ENCODE measurements around the gene AP1M2. TPM values are rescaled to one million over a fixed set of nuclear protein-coding genes. Genes with fewer than 3 reads are reported as not detected.

AP1M2 gene
- total RNA-seq, 1 experiment from 2014 or later, result 146 TPM

DNA sequence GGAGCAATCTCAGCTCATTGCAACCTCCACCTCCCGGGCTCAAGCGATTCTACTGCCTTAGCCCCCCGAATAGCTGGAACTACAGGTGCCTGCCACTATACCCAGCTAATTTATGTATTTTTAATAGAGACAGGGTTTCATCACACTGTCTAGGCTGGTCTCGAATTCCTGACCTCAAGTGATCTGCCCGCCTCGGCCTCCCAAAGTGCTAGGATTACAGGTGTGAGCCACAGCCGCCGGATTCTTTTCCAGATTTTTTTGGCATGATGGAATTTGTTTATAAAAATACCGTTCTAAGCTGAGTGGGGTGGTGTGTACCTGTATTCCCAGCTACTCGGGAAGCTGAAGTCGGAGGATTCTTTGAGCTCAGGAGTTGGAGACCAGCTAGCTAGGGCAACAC is 49.4 kb downstream of the AP1M2 start:
- no peak overlapping the region for H3K14ac ChIP-seq (ENCODE audit: insufficient read depth, low read length)
- H2BK12ac ChIP-seq (ENCODE audit: insufficient read length, low read depth, low read length), result no peak overlapping the region
- Mint-ChIP-seq H3K4me1 (no peaks in the 10 kb centered on the region), H3K9me3 (no peaks in the 10 kb centered on the region), H3K27ac (no peak overlapping the region), H3K36me3 (ENCODE audit: insufficient read depth in 1 of 3, low read depth in 3 of 3) (no peaks in the 10 kb centered on the region), H3K4me3 (no peak overlapping the region), H3K27me3 (ENCODE audit: low read depth) (peaks cover 18% of the 10 kb centered on the region)
- no peaks in the 10 kb centered on the region for H3K27me3 ChIP-seq (ENCODE audit: insufficient read depth, low read length)
- no peak overlapping the region for H4K8ac ChIP-seq (replicated peaks; ENCODE audit: insufficient read length, low read depth, low read length)
- no peaks in the 10 kb centered on the region for H4K20me1 ChIP-seq (ENCODE audit: control insufficient read depth, insufficient read depth, insufficient read length)
- no peaks in the 10 kb centered on the region for H3K23me2 ChIP-seq (ENCODE audit: insufficient read length, low read depth, low read length, poor library complexity, severe bottlenecking)
- TF ChIP-seq, protein P1, sequence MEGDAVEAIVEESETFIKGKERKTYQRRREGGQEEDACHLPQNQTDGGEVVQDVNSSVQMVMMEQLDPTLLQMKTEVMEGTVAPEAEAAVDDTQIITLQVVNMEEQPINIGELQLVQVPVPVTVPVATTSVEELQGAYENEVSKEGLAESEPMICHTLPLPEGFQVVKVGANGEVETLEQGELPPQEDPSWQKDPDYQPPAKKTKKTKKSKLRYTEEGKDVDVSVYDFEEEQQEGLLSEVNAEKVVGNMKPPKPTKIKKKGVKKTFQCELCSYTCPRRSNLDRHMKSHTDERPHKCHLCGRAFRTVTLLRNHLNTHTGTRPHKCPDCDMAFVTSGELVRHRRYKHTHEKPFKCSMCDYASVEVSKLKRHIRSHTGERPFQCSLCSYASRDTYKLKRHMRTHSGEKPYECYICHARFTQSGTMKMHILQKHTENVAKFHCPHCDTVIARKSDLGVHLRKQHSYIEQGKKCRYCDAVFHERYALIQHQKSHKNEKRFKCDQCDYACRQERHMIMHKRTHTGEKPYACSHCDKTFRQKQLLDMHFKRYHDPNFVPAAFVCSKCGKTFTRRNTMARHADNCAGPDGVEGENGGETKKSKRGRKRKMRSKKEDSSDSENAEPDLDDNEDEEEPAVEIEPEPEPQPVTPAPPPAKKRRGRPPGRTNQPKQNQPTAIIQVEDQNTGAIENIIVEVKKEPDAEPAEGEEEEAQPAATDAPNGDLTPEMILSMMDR (conservative IDR thresholded peaks at IDR 0.05), result no peak
- no peak overlapping the region for H4K91ac ChIP-seq (ENCODE audit: insufficient read length, low read depth, low read length)
- H2BK5ac ChIP-seq (ENCODE audit: insufficient read length, low read length), result no peak overlapping the region
- no peak for DNase-seq
- H3K4ac ChIP-seq (ENCODE audit: low read depth, low read length), result no peak overlapping the region
- H3K27ac ChIP-seq (ENCODE audit: insufficient read length, low read depth, low read length), result no peak overlapping the region
- no peak overlapping the region for H2BK20ac ChIP-seq (ENCODE audit: low read depth, low read length, poor library complexity, severe bottlenecking)
- no peak overlapping the region for H2AK5ac ChIP-seq (ENCODE audit: insufficient read length, low read length)
- no peak overlapping the region for H3T11ph ChIP-seq (ENCODE audit: low read length)
- H4K5ac ChIP-seq (ENCODE audit: insufficient read length, low read depth, low read length), result no peak overlapping the region
- H3K18ac ChIP-seq (ENCODE audit: insufficient read length, low read depth, low read length), result no peak overlapping the region
- H3K79me1 ChIP-seq (ENCODE audit: insufficient read depth, low read depth, low read length, poor library complexity, severe bottlenecking), result no peaks in the 10 kb centered on the region
- no CpG with 5 or more reads among the region's 11 CpGs for WGBS (ENCODE audit: extremely low coverage, insufficient read length, low lambda C conversion rate)
- H2AFZ ChIP-seq (ENCODE audit: low read length), result no peak overlapping the region
- H3K9me3 ChIP-seq (ENCODE audit: control insufficient read depth, low read depth, low read length), result no peaks in the 10 kb centered on the region
- H3K79me2 ChIP-seq (ENCODE audit: insufficient read depth, low read length), result no peaks in the 10 kb centered on the region
- H3K4me2 ChIP-seq (ENCODE audit: insufficient read depth, insufficient read length, low read length), result no peak overlapping the region
- H3K56ac ChIP-seq (ENCODE audit: insufficient read length, low read depth, low read length), result no peak overlapping the region
- no peak overlapping the region for H2BK15ac ChIP-seq (ENCODE audit: low read depth, low read length)
- H3K9ac ChIP-seq (ENCODE audit: extremely low read depth, insufficient read length, low read length), result no peak overlapping the region
- H3K4me1 ChIP-seq (ENCODE audit: insufficient read depth, low read length), result no peaks in the 10 kb centered on the region
- no peak overlapping the region for H3K23ac ChIP-seq (ENCODE audit: insufficient read length, low read depth, low read length)
- H2BK120ac ChIP-seq (ENCODE audit: low read depth, low read length, poor library complexity, severe bottlenecking), result no peak overlapping the region

All from H9 (cell line).